ENCODE data around the gene SCNM1. TPM values are rescaled to one million over a fixed set of nuclear protein-coding genes. Genes with fewer than 3 reads are reported as not detected.
A peak's percentile ranks its signal among the peaks of the same experiment; 100 is the strongest.
"Not testable (repeated sequence)": the region's sequence is repeated elsewhere in the genome, so short reads cannot be mapped to it uniquely, and the experiment has no call there.

SCNM1 gene
- polyA plus RNA-seq, 1 donor = 40.0 TPM

DNA sequence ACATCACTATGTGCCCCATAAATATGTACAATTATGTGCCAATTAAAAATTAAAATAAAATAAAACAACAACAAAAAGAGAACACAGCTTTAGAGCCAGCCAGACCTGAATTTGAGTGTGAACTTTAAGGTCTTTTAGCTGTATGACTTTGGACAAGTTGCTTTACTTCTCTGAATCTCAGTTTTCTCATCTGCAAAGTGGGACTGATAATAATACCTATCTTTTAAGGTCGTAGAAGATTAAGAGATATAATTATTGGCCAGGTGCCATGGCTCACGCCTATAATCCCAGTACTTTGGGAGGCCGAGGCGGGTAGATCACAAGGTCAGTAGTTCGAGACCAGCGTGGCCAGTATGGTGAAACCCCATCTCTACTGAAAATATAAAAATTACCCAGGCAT, 27.4 kb downstream of the SCNM1 start:
- no peak for DNase-seq (ENCODE audit: low read depth)

DNA sequence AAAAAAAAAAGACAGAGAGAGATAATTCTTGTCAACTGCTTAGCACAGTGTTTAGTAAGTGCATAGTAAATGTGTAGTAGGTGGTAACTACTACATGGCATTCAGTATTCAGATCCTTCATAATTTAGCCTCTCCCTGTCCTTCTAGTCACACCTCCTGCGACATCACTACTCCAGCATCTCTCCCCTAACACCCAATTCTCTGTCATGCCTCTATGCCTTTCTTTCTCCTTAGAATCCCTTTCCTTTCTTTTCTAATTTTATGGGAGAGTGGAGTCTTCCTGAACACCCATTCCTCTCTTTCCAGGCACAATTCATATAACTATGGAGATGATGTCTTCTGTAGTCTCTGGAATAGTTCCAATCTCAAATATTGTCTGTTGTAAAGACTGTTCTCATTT, 27.9 kb downstream of the SCNM1 start:
- no peak for DNase-seq (ENCODE audit: low read depth)

DNA sequence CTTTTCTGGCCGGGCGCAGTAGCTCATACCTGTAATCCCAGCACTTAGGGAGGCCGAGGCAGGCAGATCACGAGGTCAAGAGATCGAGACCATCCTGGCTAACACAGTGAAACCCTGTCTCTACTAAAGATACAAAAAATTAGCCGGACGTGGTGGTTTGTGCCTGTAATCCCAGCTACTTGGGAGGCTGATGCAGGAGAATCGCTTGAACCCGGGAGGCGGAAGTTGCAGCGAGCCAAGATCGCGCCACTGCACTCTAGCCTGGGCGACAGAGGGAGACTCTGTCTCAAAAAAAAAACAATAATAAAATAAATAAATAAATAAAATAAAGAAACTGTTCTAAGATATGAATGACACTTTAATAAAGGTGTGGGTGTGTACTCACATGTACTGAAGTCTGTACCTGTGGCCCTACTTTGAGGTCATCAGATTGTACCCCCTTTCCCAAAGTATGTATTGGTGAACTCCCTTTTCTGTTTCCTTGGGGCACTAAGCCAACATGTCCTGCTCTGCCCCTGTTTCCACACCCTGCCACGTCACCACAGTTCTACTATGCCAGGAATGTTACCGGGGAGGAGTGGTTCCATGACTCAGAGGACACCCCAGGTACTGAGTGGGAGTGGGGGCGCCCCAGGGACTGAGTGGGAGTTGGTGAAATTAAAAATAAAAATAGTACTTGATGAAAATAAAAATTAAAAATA, 29.1 kb downstream of the SCNM1 start:
- not testable (repeated sequence) for DNase-seq (ENCODE audit: low read depth)

DNA sequence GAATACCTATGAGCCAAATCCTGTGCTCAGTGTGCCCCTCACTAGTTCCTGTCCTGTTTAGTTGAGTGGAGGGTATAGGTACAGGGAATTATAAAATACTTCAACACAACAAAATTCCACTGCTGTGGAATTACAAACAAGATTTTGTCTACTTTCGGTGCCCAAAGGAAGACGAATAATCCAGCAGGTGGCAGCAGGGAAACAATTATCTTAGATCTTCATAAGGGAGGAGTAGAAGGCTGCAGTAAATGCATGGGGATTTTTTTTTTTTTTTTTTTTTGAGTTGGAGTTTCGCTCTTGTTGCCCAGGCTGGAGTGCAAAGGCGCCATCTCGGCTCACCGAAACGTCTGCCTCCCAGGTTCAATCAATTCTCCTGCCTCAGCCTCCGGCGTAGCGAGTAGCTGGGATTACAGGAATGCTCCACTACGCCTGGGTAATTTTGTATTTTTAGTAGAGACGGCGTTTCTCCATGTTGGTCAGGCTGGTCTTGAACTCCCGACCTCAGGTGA, 30.4 kb downstream of the SCNM1 start:
- DNase-seq (ENCODE audit: low read depth) = peak; percentile 77

DNA sequence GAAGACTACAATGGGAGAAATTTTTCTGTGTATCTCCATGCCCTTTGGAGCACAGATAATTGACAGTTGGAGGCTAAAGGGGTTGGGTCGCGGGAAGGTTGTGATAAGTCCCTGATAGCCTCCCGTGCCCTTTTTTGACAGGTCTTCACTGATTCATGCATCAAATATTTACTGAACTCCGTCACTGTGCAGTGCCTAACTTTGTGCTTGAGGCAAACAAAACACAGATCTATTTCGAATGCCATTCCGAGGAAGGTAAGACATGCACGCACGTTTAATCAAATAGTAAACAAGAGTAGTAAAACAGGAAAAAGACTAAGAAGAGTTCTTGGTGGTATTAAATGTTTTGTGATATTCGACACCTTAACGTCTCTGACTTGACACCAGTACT, 31.9 kb downstream of the SCNM1 start:
- no peak for DNase-seq (ENCODE audit: low read depth)

DNA sequence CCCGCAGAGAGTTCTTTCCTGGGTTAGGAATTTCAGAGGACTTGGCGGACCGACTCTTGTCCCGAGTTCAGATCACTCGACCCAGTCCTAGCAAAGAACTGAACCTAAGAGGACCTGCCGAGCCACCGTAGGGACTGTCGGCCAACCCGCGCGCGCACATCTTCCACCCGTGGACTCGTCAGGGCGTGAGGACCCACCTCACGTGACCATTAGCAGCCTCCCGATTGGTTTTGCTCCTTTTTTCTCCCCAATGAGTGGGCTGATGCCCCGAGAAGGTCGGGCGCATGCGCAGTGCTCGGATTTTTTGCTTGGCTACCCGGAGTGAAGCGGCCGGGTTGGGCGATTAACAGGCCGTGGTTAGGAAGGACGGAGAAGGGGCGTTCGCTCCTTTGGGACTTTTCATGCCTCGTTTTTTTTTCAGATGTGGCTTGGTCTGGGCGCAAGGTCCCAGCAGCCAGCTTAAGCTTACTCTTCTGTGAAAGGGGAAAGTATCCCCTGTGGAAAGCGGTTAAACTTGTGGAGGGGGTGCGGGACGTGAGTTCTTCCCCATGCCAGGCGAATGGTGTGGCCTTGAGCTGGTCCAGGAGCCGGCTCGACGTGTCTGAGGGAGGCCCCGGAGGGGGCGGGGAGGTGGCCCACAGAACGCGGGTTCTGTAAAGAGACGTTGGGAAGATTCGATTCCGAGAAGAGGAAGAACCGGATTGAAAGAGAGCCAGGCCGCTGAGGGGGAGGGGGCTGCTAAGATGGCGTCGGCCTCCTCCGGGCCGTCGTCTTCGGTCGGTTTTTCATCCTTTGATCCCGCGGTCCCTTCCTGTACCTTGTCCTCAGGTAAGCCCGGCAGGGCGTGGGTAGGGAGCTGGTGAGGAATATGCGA, 32.5 kb downstream of the SCNM1 start, which contains the start of gene PIP5K1A:
Gene PIP5K1A, plus strand, starts transcription at position 299 of the 874 bp plus-strand sequence. Its CDS starts 445 bp downstream, at position 744.
- DNase-seq (ENCODE audit: low read depth) = peak; percentile 98

DNA sequence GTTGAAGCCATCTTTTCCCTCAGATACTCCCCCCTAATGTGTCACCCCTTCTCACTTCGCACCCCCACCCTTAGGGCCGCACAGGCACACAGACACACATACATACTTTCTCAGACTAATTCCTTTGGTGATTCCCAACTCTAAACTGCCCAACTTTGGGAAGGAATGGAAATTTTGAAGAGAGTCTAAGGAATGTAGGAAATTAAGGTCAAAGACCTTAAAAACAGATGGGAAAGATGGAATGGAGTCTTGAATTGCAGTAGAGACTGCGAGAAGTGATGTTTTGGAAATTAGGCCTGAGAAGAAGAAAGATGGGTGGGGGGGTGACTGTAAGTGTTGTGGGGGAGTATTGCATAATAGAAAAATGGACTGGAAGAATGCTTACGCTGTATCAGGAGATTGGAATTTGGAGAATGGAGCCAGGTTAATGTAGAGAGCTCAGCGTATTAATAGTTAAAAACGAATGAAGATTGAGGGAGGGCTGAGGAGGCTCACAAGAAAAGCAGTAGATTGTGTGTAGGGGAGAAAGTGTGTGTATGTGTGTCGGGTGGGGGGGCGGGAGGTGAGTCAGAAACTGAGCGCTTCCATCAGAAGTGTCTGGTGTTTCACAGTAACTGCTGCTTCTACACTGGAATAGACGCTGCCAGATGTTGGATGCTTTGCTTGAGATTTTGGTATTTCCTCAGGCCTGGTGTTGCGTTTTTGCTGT, 34.1 kb downstream of the SCNM1 start:
- DNase-seq (ENCODE audit: low read depth) = no peak

DNA sequence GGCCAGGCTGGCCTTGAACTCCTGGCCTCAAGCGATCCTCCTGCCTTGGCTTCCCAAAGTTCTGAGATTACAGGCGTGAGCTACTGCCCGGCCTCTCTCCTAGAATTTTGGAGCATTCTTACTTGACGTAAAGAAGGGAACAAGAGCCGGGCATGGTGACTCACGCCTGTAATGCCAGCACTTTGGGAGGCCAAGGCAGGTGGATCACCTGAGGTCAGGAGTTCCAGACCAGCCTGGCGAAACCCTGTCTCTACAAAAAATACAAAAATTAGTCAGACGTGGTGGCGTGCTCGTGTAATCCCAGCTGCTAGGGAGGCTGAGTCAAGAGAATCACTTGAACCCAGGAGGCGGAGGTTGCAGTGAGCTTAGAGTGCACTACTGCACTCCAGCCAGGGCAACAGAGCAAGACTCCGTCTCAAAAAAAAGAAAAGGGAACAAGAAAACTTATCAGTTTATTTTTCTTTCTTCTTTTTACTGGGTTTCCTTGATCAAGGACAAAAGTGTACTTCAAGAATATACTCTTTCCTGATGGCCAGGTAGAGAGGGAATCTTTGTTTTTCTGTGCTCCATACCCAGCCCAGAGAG, 39.5 kb downstream of the SCNM1 start:
- not testable (repeated sequence) for DNase-seq (ENCODE audit: low read depth)

DNA sequence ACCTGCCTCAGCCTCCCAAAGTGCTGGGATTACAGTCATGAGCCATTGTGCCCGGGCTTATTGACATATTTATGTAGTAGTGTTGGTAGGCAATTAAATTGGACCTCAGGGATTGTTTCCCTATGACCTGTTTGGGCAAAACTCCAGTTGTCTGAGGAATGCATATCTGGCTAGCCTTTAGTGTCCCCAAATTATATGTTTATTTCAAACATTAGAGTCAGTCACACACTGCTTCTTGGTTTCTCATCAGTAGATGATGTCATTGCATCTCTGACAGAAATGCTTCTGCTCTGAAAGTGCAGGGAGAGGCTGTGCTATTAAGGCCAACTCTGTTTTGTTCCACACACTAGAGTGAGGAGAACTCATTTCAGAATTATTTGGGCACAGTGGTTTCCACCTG, 44.9 kb downstream of the SCNM1 start:
- DNase-seq (ENCODE audit: low read depth) = no peak

DNA sequence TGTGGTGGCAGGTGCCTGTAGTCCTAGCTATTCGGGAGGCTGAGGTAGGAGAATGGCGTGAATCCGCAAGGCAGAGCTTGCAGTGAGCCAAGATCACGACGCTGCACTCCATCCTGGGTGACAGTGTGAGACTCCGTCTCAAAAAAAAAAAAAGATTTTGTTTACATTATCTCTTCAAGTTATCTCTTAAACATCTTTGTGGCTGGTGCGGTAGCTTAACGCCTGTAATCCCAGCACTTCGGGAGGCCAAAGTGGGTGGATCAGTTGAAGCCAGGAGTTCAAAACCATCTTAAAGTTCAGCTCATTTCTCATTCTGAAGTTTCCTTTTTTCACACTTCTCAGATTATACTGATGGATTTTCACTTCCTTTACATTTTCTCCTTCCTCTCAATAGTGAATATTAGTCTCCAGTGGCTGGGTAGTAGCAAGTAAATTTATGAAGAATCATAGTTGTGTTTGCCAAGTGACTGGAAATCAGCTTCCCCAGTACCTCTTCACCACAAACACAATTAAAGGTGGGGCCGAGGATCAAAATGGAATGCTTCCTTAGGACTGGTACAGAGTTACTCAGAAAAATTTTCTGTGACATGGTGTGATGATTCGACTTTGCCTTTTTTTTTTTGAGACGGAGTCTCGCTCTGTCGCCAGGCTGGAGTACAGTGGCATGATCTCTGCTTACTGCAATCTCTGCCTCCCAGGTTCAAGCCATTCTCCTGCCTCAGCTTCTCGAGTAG, 46.2 kb downstream of the SCNM1 start:
- DNase-seq (ENCODE audit: low read depth) = no peak

DNA sequence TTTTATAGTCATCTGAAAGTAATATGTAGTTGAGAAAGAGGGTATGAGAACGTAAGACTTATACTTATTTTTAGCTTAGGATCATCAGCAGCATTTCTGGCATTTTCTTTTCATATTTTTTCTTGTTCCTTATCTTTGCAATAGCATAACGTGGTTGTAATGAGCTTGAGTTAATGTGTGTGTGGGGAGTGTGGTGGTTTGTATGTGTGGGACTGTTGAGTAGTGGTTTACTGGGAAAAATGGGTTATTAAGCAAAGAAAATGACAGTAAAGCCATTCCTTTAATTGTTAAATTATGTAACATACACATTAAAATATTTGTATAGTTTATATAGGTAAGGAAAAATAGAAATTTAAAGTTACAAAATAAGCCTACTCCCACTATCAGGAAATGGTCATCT, 47.6 kb downstream of the SCNM1 start:
- DNase-seq (ENCODE audit: low read depth) = no peak

Other genes with a start within 250 kb of the SCNM1 start
- 38.6 TPM for gene SETDB1, start 239.8 kb upstream of the SCNM1 start, polyA plus RNA-seq (ENCODE audit: insufficient read length)
- gene CERS2, start 191.3 kb upstream of the SCNM1 start, polyA plus RNA-seq (ENCODE audit: insufficient read length) = 65.9 TPM
- 2.5 TPM for gene ANXA9, start 183.9 kb upstream of the SCNM1 start, polyA plus RNA-seq (ENCODE audit: insufficient read length)
- gene MINDY1, start 159.2 kb upstream of the SCNM1 start, polyA plus RNA-seq (ENCODE audit: insufficient read length) = 17.7 TPM
- 25.1 TPM for gene PRUNE1, start 157.7 kb upstream of the SCNM1 start, polyA plus RNA-seq (ENCODE audit: insufficient read length)
- gene BNIPL, start 129.6 kb upstream of the SCNM1 start, polyA plus RNA-seq (ENCODE audit: insufficient read length) = 0.70 TPM
- 6.5 TPM for gene C1orf56, start 118.4 kb upstream of the SCNM1 start, polyA plus RNA-seq (ENCODE audit: insufficient read length)
- gene CDC42SE1, start 106.5 kb upstream of the SCNM1 start, polyA plus RNA-seq (ENCODE audit: insufficient read length) = 53.3 TPM
- 10.4 TPM for gene MLLT11, start 105.7 kb upstream of the SCNM1 start, polyA plus RNA-seq (ENCODE audit: insufficient read length)
- 5.2 TPM for gene GABPB2, start 95.4 kb upstream of the SCNM1 start, polyA plus RNA-seq (ENCODE audit: insufficient read length)
- 97.0 TPM for gene SEMA6C, start 19.5 kb upstream of the SCNM1 start, polyA plus RNA-seq (ENCODE audit: insufficient read length)
- 1.7 TPM for gene TNFAIP8L2, start 9.5 kb upstream of the SCNM1 start, polyA plus RNA-seq (ENCODE audit: insufficient read length)
- gene LYSMD1, start 242 bp upstream of the SCNM1 start, polyA plus RNA-seq (ENCODE audit: insufficient read length) = 12.2 TPM
- 43.2 TPM for gene TMOD4, start 9.8 kb downstream of the SCNM1 start, polyA plus RNA-seq (ENCODE audit: insufficient read length)
- gene VPS72, start 24.1 kb downstream of the SCNM1 start, polyA plus RNA-seq (ENCODE audit: insufficient read length) = 46.7 TPM
- gene PIP5K1A, start 32.4 kb downstream of the SCNM1 start, polyA plus RNA-seq (ENCODE audit: insufficient read length) = 36.6 TPM
- 116 TPM for gene PSMD4, start 88.6 kb downstream of the SCNM1 start, polyA plus RNA-seq (ENCODE audit: insufficient read length)
- 11.9 TPM for gene ZNF687, start 116.2 kb downstream of the SCNM1 start, polyA plus RNA-seq (ENCODE audit: insufficient read length)
- 54.9 TPM for gene PI4KB, start 161.3 kb downstream of the SCNM1 start, polyA plus RNA-seq (ENCODE audit: insufficient read length)
- 23.0 TPM for gene RFX5, start 181.1 kb downstream of the SCNM1 start, polyA plus RNA-seq (ENCODE audit: insufficient read length)
- 30.4 TPM for gene SELENBP1, start 206.6 kb downstream of the SCNM1 start, polyA plus RNA-seq (ENCODE audit: insufficient read length)
- gene PSMB4, start 233.4 kb downstream of the SCNM1 start, polyA plus RNA-seq (ENCODE audit: insufficient read length) = 156 TPM

Data from forelimb muscle (tissue), 1 donor.